K562 (cell line): ENCODE measurements around the gene NES. TPM values are rescaled to one million over a fixed set of nuclear protein-coding genes. Genes with fewer than 3 reads are reported as not detected.

Experiments
- CREBBP ChIP-seq: IDR thresholded peaks from one replicate; pipeline ENCODE4 v1.6.1; 2012; ENCODE audit warnings: low read depth, mild to moderate bottlenecking, control low read depth, inconsistent platforms, low read length
- NCOA6 ChIP-seq: fragments of 450-650 bp; IDR thresholded peaks from 2 replicates; pipeline ENCODE4 v1.6.1; 2017; ENCODE audit warnings: mild to moderate bottlenecking
- STAT6 ChIP-seq: sonication (generic); formaldehyde crosslinking; IDR thresholded peaks from 2 replicates; pipeline ENCODE4 v1.8.1; 2023; ENCODE audit warnings: mild to moderate bottlenecking, missing genetic modification reagents
- TARDBP ChIP-seq: fragments of 450-650 bp; IDR thresholded peaks from 2 replicates; pipeline ENCODE4 v1.6.1; 2016
- ZBTB33 ChIP-seq: sonication (generic); formaldehyde crosslinking; IDR thresholded peaks from 2 replicates; pipeline ENCODE4 v1.8.1; 2023; ENCODE audit warnings: mild to moderate bottlenecking, missing genetic modification reagents
- ZKSCAN8 ChIP-seq: fragments of 200-800 bp; sonication (Bioruptor generic); IDR thresholded peaks from 2 replicates; pipeline ENCODE4 v1.6.1; 2016; ENCODE audit warnings: missing genetic modification characterization, missing compliant biosample characterization
- ZNF277 ChIP-seq: fragments of 250-450 bp; sonication (Bioruptor Pico); IDR thresholded peaks from 2 replicates; pipeline ENCODE4 v1.8.0; 2022; ENCODE audit warnings: inconsistent platforms, mild to moderate bottlenecking, moderate library complexity, borderline replicate concordance
- polyA plus RNA-seq, 8 experiments: library from polyadenylated mRNA; depleted of rRNA in 4 of 8; stranded (reverse) in 5 of 8; unstranded in 3 of 8; fragments of >200 nt; fragmentation: Nextera tagmentation in 2 of 8; fragmentation: Illumina TruSeq in 1 of 8; extraction: Ambion mirVana in 2 of 8; extraction: Trizol in 1 of 8; gene quantifications; 2 replicates each; pipeline versions ENCODE4 v1.2.1 to v1.2.3, GENCODE V29; 2011 to 2014; ENCODE audit warnings: inconsistent platforms in 1 of 8, missing spikeins in 1 of 8
- total RNA-seq, 7 experiments: library from RNA; depleted of rRNA in 6 of 7; stranded (reverse); fragments of >200 nt in 6 of 7; fragmentation: Illumina TruSeq in 2 of 7; extraction: Trizol in 2 of 7; gene quantifications; 2 replicates each; pipeline versions ENCODE4 v1.2.1 to v1.2.3, GENCODE V29; 2011 to 2021; ENCODE audit warnings: low replicate concordance in 1 of 7

The NES gene
- total and polyA plus RNA-seq, 9 of the 15 experiments (the other 6 are each of a cell fraction or from before 2014, with no cell fraction given) = 0.10 to 8.6 (median 4.2) TPM

GRCh38 chr1:156641761-156642264 lies 35.4 kb downstream of the NES start, which contains the start of gene BCAN (continued):
- no peak for TF ChIP-seq STAT6 (CRISPR knock-in tag)
- no peak for TF ChIP-seq TARDBP
- TF ChIP-seq NCOA6 = no peak
- no peak for TF ChIP-seq ZNF277 (CRISPR knock-in tag)
- TF ChIP-seq ZBTB33 = peak; percentile 93; the same call in 1 of the 2 replicates
- TF ChIP-seq ZKSCAN8 (CRISPR knock-in tag) = no peak
- TF ChIP-seq CREBBP = no peak
